Measurements from ENCODE around the gene RUNX1.

Gene RUNX1

GRCh38 chr21:35016517-35017188 is 32.4 kb downstream of the RUNX1 start:
- DNase-seq (ENCODE audit: low read depth, low spot score) = no peak

- DNase-seq (ENCODE audit: low read depth, low spot score) = no peak
Observed at GRCh38 chr21:35016071-35016470, 33.0 kb downstream of the RUNX1 start.

- no peak for DNase-seq (ENCODE audit: low read depth, low spot score)
Observed at GRCh38 chr21:35015435-35016024, 33.6 kb downstream of the RUNX1 start.

- no peak for DNase-seq (ENCODE audit: low read depth, low spot score)
Observed at GRCh38 chr21:35014302-35015041, 34.6 kb downstream of the RUNX1 start.

- DNase-seq (ENCODE audit: low read depth, low spot score) = no peak
Observed at GRCh38 chr21:35011681-35012080, 37.4 kb downstream of the RUNX1 start.

- DNase-seq (ENCODE audit: low read depth, low spot score) = no peak
Observed at GRCh38 chr21:35010447-35010846, 38.7 kb downstream of the RUNX1 start.

- DNase-seq (ENCODE audit: low read depth, low spot score) = no peak
Observed at GRCh38 chr21:35007348-35007747, 41.8 kb downstream of the RUNX1 start.

- no peak for DNase-seq (ENCODE audit: low read depth, low spot score)
Observed at GRCh38 chr21:35006771-35007170, 42.3 kb downstream of the RUNX1 start.

GRCh38 chr21:35006248-35006647 is 42.9 kb downstream of the RUNX1 start:
- DNase-seq (ENCODE audit: low read depth, low spot score) = no peak

GRCh38 chr21:35005560-35006224 is 43.4 kb downstream of the RUNX1 start:
- no peak for DNase-seq (ENCODE audit: low read depth, low spot score)

- DNase-seq (ENCODE audit: low read depth, low spot score) = no peak
Observed at GRCh38 chr21:35005077-35005476, 44.0 kb downstream of the RUNX1 start.

GRCh38 chr21:35004314-35004713 is 44.8 kb downstream of the RUNX1 start:
- no peak for DNase-seq (ENCODE audit: low read depth, low spot score)

GRCh38 chr21:35002879-35003722 is 46.0 kb downstream of the RUNX1 start:
- no peak for DNase-seq (ENCODE audit: low read depth, low spot score)

- DNase-seq (ENCODE audit: low read depth, low spot score) = no peak
Observed at GRCh38 chr21:34999397-34999941, 49.6 kb downstream of the RUNX1 start.

GRCh38 chr21:34998176-34998575 is 50.9 kb downstream of the RUNX1 start:
- DNase-seq (ENCODE audit: low read depth, low spot score) = no peak

GRCh38 chr21:34997294-34997693 is 51.8 kb downstream of the RUNX1 start:
- DNase-seq (ENCODE audit: low read depth, low spot score) = no peak

- DNase-seq (ENCODE audit: low read depth, low spot score) = no peak
Observed at GRCh38 chr21:34996304-34997101, 52.6 kb downstream of the RUNX1 start.

- DNase-seq (ENCODE audit: low read depth, low spot score) = no peak
Observed at GRCh38 chr21:34995979-34996303, 53.2 kb downstream of the RUNX1 start.

GRCh38 chr21:34994766-34995631 is 54.1 kb downstream of the RUNX1 start:
- DNase-seq (ENCODE audit: low read depth, low spot score) = no peak

Measured in activated naive CD8-positive, alpha-beta T cell treated with anti-CD3 and anti-CD28 coated beads, Interleukin-2, amount 50 U/mL, for 16 hours (primary cell).